HepG2 (cell line): Measurements from ENCODE around the gene PDCD1LG2.

Experiments
- FOSL2 ChIP-seq: sonication (generic); formaldehyde crosslinking; IDR thresholded peaks from 2 replicates; pipeline ENCODE4 v1.4.0; 2020; ENCODE audit warnings: missing genetic modification reagents
- KIAA2018 ChIP-seq: sonication (generic); formaldehyde crosslinking; IDR thresholded peaks from 2 replicates; pipeline ENCODE4 v1.5.0; 2020; ENCODE audit warnings: mild to moderate bottlenecking, missing genetic modification reagents, borderline replicate concordance
- SMAD3 ChIP-seq: sonication (generic); formaldehyde crosslinking; IDR thresholded peaks from 2 replicates; pipeline ENCODE4 v1.4.0; 2020; ENCODE audit warnings: missing genetic modification reagents
- TAF1 ChIP-seq: sonication (generic); formaldehyde crosslinking; IDR thresholded peaks from 2 replicates; pipeline ENCODE4 v1.4.0; 2020; ENCODE audit warnings: missing genetic modification reagents

- TF ChIP-seq FOSL2 (CRISPR knock-in tag) = no peak
- no peak for TF ChIP-seq TAF1 (CRISPR knock-in tag)
- no peak for TF ChIP-seq KIAA2018 (CRISPR knock-in tag)
- TF ChIP-seq SMAD3 = no peak
Measured at GRCh38 chr9:5489630-5490490, 20.5 kb upstream of the PDCD1LG2 start.
